A673 (cell line): ENCODE data around the gene DPM2. TPM values are rescaled to one million over a fixed set of nuclear protein-coding genes. Genes with fewer than 3 reads are reported as not detected.

Experiments used
- BruUV-seq: library from RNA; stranded (reverse); fragments of 400-500 nt; replicated peaks from 2 replicates; lab custom pipeline; 2021; lab: Mats Ljungman, UMichigan
- CTCF ChIA-PET: fragments of 300-600 bp; sonication (Branson Sonifier 250); formaldehyde crosslinking; loops from one replicate; lab custom pipeline; 2022; ENCODE audit warnings: antibody characterized with exemption; lab: Charles Lee
- POLR2A ChIA-PET: fragments of 300-600 bp; sonication (Branson Sonifier 250); formaldehyde crosslinking; loops from one replicate; lab custom pipeline; 2022; ENCODE audit warnings: antibody characterized with exemption; ENCODE audit not compliant: low non-redundant PET; lab: Charles Lee
- DNase-seq: peaks from one replicate; pipeline ENCODE4 v3.0.0-alpha.2; 2015; ENCODE audit warnings: low spot score
- H3K27ac ChIP-seq: fragments of 200-600 bp; sonication (generic); 2 replicates; pipeline ENCODE4 v1.5.1; 2016; ENCODE audit warnings: mixed run types, low read depth, mild to moderate bottlenecking, mixed read lengths, antibody characterized with exemption, low read length; ENCODE audit not compliant: poor library complexity, severe bottlenecking
- H3K27me3 ChIP-seq: fragments of 200-600 bp; sonication (generic); replicated peaks from 2 replicates; pipeline ENCODE4 v1.6.1; 2017; ENCODE audit warnings: mixed run types, low read depth, mild to moderate bottlenecking, mixed read lengths, antibody characterized with exemption, low read length; ENCODE audit not compliant: insufficient read depth, poor library complexity
- H3K36me3 ChIP-seq: fragments of 200-600 bp; sonication (generic); 2 replicates; pipeline ENCODE4 v1.6.1; 2016; ENCODE audit warnings: mixed run types, mild to moderate bottlenecking, mixed read lengths, antibody characterized with exemption, low read length; ENCODE audit not compliant: insufficient read depth, poor library complexity, severe bottlenecking
- H3K4me1 ChIP-seq: fragments of 200-600 bp; sonication (generic); 2 replicates; pipeline ENCODE4 v1.6.1; 2017; ENCODE audit warnings: mixed run types, mild to moderate bottlenecking, mixed read lengths, antibody characterized with exemption, low read length; ENCODE audit not compliant: insufficient read depth, poor library complexity, severe bottlenecking
- H3K4me3 ChIP-seq: fragments of 200-600 bp; sonication (generic); 2 replicates; pipeline ENCODE4 v1.5.1; 2016; ENCODE audit warnings: low read depth, mixed run types, mild to moderate bottlenecking, mixed read lengths, low read length; ENCODE audit not compliant: poor library complexity, severe bottlenecking
- H3K9me3 ChIP-seq: fragments of 200-600 bp; sonication (generic); 2 replicates; pipeline ENCODE4 v1.6.1; 2016; ENCODE audit warnings: mixed run types, low read depth, mild to moderate bottlenecking, mixed read lengths, antibody characterized with exemption, low read length; ENCODE audit not compliant: poor library complexity, severe bottlenecking
- EZH2 ChIP-seq: fragments of 200-600 bp; sonication (generic); IDR thresholded peaks from 2 replicates; pipeline ENCODE4 v1.6.1; 2017; ENCODE audit warnings: borderline replicate concordance, low read depth, mild to moderate bottlenecking, mixed read lengths, antibody characterized with exemption, low read length; ENCODE audit not compliant: poor library complexity, severe bottlenecking
- intact Hi-C: fragments of 100-400 bp; cut with micrococcal nuclease; formaldehyde crosslinking; loops from one replicate; pipeline ENCODE4 v1.10.0; 2022; ENCODE audit not compliant: unreplicated experiment
- total RNA-seq: library from RNA; stranded (reverse); gene quantifications from 2 replicates; pipeline ENCODE4 v1.2.3, GENCODE V29; 2021
- TF ChIP-seq, protein P1 (sequence below): fragments of 300-800, 200-600 bp; sonication (generic); conservative IDR thresholded peaks from 2 replicates; pipeline ENCODE4 v1.5.1; 2017; ENCODE audit warnings: low read depth, mild to moderate bottlenecking, antibody characterized with exemption, low read length, moderate library complexity, mixed read lengths

The DPM2 gene
- total RNA-seq, 1 experiment from 2014 or later, result 51.5 TPM

DNA sequence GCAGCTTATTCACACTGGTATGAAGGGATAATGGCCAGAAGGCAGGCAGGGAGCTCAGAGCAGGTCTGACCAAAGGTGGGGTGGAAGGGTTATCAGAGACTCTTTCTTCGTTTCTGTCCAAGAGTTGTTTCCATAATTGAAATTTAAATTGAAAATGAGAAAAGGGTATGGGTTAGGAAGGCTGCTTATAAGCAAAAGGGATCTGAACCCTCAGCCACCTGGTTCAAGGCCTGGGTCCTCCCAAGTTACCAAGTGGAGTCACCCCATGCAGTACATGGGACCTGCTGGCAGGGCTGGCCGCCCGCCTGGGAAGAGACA lies 25.3 kb upstream of the DPM2 start:
- BruUV-seq, result no TSS peak
- Histone ChIP-seq H3K27ac (peak overlapping the region; percentile 96), H3K4me3 (no peak overlapping the region), H3K9me3 (no peaks in the 10 kb centered on the region), H3K36me3 (no peaks in the 10 kb centered on the region), H3K27me3 (no peaks in the 10 kb centered on the region), H3K4me1 (peaks cover 79% of the 10 kb centered on the region)
- ChIA-PET CTCF (interaction anchor here (1.1 kb wide), 1 partner anchor 21 kb away, joined by 3 read pairs; no protein-coding TSS in a partner anchor), POLR2A (interaction anchor here (0.7 kb wide), 1 partner anchor 80 kb away, joined by 6 read pairs; no protein-coding TSS in a partner anchor)
- intact Hi-C loops, result no loop called here
- no peak for DNase-seq
- no peak for TF ChIP-seq EZH2
- TF ChIP-seq, protein P1, sequence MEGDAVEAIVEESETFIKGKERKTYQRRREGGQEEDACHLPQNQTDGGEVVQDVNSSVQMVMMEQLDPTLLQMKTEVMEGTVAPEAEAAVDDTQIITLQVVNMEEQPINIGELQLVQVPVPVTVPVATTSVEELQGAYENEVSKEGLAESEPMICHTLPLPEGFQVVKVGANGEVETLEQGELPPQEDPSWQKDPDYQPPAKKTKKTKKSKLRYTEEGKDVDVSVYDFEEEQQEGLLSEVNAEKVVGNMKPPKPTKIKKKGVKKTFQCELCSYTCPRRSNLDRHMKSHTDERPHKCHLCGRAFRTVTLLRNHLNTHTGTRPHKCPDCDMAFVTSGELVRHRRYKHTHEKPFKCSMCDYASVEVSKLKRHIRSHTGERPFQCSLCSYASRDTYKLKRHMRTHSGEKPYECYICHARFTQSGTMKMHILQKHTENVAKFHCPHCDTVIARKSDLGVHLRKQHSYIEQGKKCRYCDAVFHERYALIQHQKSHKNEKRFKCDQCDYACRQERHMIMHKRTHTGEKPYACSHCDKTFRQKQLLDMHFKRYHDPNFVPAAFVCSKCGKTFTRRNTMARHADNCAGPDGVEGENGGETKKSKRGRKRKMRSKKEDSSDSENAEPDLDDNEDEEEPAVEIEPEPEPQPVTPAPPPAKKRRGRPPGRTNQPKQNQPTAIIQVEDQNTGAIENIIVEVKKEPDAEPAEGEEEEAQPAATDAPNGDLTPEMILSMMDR, result no peak

DNA sequence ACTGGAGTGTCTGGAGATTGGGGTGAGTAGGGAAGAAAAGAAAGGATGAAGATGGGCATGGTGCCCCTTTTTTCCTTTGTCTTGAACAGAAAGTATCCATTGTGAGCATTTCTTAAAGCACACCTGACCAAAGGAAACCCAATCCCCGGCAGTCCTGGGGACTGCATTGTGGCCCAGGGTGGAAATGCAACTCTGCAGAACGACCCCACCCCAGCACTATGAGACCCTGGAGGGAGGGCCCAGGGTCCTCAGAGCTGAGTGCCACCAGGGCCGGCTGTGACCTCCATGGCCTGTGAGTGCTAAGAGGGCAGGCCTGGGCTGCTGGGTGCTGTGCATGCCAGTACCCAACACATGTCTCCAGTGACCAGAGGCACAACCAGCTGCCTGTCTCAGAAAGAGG lies 24.6 kb upstream of the DPM2 start:
- H3K27ac ChIP-seq, result peak overlapping the region; percentile 96
- ChIA-PET CTCF (no interaction called here), POLR2A (no interaction called here)
- DNase-seq, result no peak
- H3K4me1 ChIP-seq, result peaks cover 72% of the 10 kb centered on the region
- H3K4me3 ChIP-seq, result no peak overlapping the region
- no TSS peak for BruUV-seq
- intact Hi-C loops, result no loop called here
- no peaks in the 10 kb centered on the region for H3K27me3 ChIP-seq
- no peaks in the 10 kb centered on the region for H3K9me3 ChIP-seq
- H3K36me3 ChIP-seq, result no peaks in the 10 kb centered on the region
- TF ChIP-seq EZH2, result no peak
- TF ChIP-seq, protein P1, result no peak

DNA sequence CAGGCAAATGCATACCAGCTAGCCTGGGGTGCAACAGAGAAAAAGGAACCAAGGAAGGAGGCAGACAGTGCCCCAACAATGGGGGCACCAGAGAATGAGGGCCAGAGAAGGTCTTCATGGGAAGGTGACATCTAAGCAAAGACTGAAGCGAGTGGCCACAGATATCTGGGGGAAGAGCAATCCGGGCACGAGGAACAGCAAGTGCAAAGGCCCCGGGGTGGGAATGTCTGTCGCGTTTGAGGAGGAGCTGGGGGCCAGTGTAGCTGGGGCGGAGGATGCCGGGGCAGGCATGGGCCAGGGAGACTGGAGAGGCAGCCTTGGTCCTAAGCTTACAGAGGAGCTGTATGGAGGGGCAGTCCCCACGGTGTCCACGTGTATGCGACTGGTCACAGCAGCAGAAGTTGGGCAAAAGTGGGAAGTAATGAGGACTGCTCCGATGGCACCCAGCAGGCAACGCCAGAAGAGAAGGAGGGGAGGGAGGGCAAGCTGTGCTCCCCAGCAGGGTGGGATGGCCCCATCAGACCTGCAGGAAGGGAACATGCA lies 24.0 kb upstream of the DPM2 start:
- DNase-seq, result no peak
- ChIA-PET POLR2A (no interaction called here), CTCF (no interaction called here)
- Histone ChIP-seq H3K4me1 (peaks cover 66% of the 10 kb centered on the region), H3K36me3 (no peaks in the 10 kb centered on the region), H3K27me3 (no peaks in the 10 kb centered on the region), H3K27ac (peak overlapping the region; percentile 96), H3K9me3 (no peaks in the 10 kb centered on the region), H3K4me3 (no peak overlapping the region)
- no TSS peak for BruUV-seq
- intact Hi-C loops, result no loop called here
- TF ChIP-seq, protein P1, result no peak
- no peak for TF ChIP-seq EZH2
